KOPT-K1 (cell line): ENCODE results near the gene FKBP7.
"Not testable (repeated sequence)": the region's sequence is repeated elsewhere in the genome, so short reads cannot be mapped to it uniquely, and the experiment has no call there.

Experiments
- H3K27ac ChIP-seq: fragments of 200-600 bp; sonication (generic); 2 replicates; pipeline ENCODE4 v1.5.1; 2016; ENCODE audit warnings: antibody characterized with exemption, mild to moderate bottlenecking, low read depth, low read length; ENCODE audit not compliant: poor library complexity, severe bottlenecking
- H3K36me3 ChIP-seq: fragments of 200-600 bp; sonication (generic); 2 replicates; pipeline ENCODE4 v1.5.1; 2017; ENCODE audit warnings: antibody characterized with exemption, mild to moderate bottlenecking, low read length, moderate library complexity; ENCODE audit not compliant: insufficient read depth
- H3K9me3 ChIP-seq: fragments of 200-600 bp; sonication (generic); 2 replicates; pipeline ENCODE4 v1.5.1; 2017; ENCODE audit warnings: antibody characterized with exemption, low read length, mild to moderate bottlenecking; ENCODE audit not compliant: insufficient read depth, poor library complexity, severe bottlenecking

The FKBP7 gene

DNA sequence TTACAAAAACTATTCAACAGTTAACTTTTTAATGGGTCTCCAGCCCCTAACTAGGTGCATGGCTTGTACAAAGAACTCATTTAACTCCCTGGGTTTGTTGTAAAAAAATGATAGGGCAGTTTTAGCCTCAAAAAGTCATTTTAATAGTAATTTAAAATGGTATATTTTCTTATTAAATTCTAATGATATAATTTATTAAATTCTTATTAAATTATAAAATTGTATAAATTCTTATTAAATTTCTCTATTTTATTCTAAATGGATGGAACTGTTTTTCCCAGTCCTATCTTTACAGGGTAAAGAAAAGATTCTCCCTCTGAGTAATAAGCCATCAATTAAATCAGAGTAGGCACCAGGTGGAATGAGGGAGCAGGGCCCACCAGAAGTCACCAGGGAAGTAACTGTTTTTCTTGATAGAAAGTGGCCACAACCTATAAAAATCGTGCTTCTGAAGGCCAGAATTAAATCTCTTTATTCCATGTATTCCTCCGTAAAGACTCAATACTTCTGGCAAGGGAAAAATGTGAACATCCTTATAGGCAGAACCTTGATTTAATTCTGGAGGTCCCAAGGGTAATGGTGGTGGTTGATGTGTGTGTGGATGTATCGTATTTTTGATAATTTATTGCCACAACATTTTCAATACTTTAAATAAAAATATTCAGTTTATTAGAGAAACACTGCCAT, 814 bp downstream of the FKBP7 start:
- Histone ChIP-seq H3K9me3 (no peaks in the 10 kb centered on the region), H3K36me3 (no peaks in the 10 kb centered on the region), H3K27ac (peak overlapping the region; percentile 69)

DNA sequence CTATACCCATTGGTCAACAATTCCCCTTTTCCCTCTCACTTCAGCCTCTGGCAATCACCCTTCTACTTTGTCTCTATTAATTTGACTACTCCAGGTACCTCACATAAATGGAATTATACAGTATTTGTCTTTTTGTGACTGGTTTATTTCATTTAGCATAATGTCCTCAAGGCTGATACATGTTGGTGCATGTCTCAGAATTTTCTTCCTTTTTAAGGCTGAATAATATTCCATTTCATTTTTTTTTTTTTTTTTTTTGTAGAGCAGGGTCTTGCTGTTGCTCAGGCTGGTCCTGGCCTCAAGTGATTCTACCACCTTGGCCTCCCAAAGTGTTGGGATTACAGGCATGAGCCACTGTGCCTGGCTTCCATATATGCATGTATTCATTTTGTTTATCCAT, 1.9 kb downstream of the FKBP7 start:
- no peaks in the 10 kb centered on the region for H3K9me3 ChIP-seq
- no peaks in the 10 kb centered on the region for H3K36me3 ChIP-seq
- no peak overlapping the region for H3K27ac ChIP-seq

DNA sequence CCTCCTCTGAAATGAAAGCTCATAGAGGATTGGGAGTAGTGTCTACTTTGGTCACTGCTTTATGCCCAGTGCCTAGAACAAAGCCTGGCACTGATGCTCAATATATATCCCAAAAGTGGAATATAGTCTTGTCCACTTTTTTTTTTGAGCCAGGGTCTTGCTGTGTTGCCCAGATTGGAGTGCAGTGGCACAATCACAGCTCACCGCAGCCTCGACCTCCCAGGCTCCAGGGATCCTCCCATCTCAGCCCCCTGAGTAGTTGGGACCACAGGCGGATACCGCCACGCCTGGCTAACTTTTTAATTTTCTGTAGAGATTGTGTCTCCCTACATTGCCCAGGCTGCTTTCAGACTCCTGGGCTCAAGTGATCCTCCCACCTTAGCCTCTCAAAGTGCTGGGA, 3.8 kb downstream of the FKBP7 start:
- no peak overlapping the region for H3K27ac ChIP-seq
- no peaks in the 10 kb centered on the region; the same call in 1 of the 2 replicates for H3K36me3 ChIP-seq
- no peaks in the 10 kb centered on the region for H3K9me3 ChIP-seq

DNA sequence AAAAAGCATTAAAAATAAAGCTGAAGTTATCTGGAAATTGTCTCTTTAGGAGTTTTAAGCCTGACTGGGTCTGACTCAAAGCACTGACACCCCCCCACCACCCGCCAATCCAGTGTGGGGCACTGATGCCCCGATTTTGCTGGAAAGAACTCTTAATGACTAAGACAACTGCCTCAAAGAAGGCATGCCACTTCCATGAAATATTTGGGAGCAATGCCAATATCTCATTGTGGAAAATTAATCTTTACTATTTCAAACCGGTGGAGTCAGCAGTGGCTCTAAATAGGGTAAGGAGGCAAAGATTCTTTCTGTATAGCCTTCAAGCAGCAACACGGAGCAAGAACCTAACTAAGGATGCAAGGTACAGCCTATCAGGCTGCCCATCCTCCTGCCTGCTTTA, 4.5 kb downstream of the FKBP7 start:
- Histone ChIP-seq H3K27ac (no peak overlapping the region), H3K36me3 (no peaks in the 10 kb centered on the region; the same call in 1 of the 2 replicates), H3K9me3 (no peaks in the 10 kb centered on the region)

DNA sequence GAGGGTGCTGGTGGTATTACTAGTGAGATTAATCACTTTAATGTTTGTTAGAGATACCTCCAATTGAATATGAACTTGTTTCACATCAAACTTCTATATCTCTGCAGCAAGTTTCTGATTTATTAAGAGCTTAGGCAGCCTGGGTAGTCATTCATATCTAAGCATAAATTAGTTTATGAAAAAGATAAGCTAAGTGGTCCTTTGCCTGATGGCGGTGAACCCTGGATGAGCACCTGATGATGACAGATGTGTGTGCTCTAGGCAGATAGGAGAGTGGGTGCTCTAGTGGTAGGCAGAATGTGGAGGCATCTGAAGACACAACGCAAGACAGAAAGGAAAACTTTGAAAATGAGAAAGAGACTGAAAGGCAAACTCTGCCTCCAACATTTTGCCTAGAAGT, 5.0 kb downstream of the FKBP7 start:
- Histone ChIP-seq H3K36me3 (no peaks in the 10 kb centered on the region; the same call in 1 of the 2 replicates), H3K9me3 (no peaks in the 10 kb centered on the region)

DNA sequence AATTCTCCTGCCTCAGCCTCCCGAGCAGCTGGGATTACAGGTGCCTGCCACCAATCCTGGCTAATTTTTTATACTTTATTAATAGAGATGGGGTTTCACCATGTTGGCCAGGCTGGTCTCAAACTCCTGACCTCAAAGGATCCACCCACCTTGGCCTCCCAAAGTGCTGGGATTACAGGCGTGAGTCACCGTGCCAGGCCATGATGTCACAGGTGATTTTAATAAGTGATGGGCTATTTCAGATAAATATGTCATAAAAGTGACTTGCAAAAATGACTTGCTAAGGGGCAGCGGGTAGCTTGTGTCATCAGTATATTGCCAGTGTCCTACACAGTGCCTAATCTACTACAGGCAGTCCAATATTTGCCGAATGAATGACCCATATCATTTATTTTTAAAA, 7.1 kb downstream of the FKBP7 start:
- not testable (repeated sequence) for H3K27ac ChIP-seq, H3K36me3 ChIP-seq, H3K9me3 ChIP-seq

More for the DNA sequence above, 5.0 kb downstream of the FKBP7 start:
- no peak overlapping the region for H3K27ac ChIP-seq

DNA sequence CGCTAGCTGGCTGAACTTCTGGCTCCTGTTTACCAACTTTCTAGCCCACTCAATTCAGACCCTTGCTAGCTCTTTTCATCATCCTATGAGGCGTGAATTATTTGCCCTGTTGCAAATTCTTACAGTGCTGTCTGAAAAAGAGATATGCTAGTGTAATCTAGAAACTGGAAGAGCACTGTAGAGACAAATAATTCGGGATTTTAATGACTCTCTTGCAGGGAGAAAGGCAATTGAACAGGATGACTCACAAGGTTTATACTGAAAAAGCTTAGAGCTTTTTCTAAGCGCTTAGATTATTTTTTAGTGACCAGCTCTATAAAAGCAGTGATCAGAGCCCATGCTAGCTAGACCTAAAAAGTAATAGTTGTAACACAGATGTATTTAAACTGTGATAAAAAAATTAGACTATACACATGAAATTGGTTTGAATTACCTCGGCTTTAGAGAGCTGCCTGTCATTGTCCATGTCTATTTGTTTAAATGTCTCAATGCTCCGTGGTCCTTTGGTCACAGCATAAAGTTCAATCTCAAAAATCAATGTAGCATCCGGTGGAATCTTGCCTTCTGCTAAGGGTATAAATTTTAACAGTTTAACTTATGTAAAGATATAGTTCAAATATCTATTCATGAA, 9.1 kb downstream of the FKBP7 start:
- Histone ChIP-seq H3K27ac (no peak overlapping the region), H3K9me3 (no peaks in the 10 kb centered on the region), H3K36me3 (peaks cover 7% of the 10 kb centered on the region; the same call in 1 of the 2 replicates)

DNA sequence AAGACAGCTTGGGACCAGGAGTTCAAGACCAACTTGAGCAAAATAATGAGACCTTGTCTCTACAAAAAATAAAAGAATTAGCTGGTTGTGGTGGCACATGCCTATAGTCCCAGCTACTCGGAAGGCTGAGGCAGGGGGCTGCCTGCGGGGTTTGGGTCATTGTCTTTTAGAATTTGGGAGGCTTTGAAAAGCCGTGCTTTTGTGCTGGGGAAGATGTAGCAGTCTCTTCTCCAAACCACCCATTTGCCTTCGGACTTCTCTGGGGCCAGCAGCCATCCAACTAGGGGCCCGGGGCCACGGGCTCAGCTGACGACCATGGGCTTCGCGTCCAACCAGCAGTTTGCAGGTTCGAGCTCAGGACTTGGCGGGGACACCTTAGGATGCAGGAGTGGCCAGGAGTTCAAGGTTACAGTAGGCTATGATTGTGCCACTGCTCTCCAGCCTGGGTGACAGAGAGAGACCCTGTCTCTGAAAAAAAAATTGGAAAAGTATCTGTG, 21.0 kb downstream of the FKBP7 start:
- no peaks in the 10 kb centered on the region for H3K36me3 ChIP-seq
- H3K9me3 ChIP-seq: no peaks in the 10 kb centered on the region
- no peak overlapping the region for H3K27ac ChIP-seq

DNA sequence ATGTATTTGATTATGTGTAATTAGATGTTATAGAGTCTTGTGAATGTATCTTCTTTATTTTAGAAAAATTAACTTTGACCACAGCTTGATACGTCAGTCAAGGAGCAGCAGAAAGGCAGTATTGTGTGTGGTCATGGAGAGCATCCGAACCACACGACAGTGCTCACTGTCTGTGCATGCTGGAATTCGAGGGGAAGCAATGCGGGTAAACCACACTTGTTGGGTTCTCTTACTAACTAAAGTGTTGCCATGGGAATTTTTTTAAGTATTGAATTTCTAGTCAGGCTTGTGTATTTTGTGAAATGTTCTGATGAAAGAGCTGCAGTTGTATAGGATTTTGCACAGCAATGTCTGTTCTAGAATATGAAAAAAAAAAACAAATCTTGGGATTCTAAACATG, 22.5 kb downstream of the FKBP7 start:
- H3K27ac ChIP-seq: no peak overlapping the region
- H3K36me3 ChIP-seq: no peaks in the 10 kb centered on the region
- no peaks in the 10 kb centered on the region for H3K9me3 ChIP-seq

DNA sequence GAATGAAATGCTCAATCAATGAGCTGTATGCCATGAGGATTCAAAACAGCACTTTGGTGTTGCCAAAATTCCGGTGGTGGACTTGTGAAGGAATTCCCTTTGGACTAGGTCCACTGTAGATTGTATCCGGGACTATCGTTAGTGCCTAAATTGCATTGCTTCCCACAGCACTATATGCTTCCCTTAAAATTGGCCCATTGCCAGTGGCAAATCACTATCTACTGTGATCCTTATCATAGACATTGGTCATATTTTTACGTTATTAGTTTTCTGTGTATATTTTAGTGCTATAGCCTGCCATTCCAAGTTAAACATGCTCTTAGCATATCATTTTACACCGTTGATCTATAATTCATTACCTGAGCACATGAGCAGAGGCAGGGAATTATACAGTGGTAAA, 25.5 kb downstream of the FKBP7 start:
- peaks cover 17% of the 10 kb centered on the region for H3K36me3 ChIP-seq
- H3K27ac ChIP-seq: no peak overlapping the region
- H3K9me3 ChIP-seq: no peaks in the 10 kb centered on the region

DNA sequence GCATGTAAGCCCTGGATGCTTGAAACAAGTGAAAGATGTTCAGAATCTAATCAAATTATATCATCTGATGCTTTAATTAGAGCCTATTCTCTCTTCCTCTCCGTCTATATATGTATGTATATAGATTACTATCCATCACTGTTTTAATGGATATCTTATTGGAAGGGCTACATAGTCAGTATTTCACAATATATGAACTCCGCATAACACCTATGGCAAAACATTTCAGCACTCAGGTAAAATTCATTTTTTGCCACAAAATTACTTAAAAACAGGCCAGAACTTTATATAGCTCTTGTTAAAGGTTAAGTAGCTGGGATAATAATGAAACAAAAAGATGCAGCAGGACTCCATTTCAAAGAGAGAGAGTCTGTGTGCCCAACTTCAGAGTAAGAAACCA, 26.1 kb downstream of the FKBP7 start:
- no peaks in the 10 kb centered on the region for H3K9me3 ChIP-seq
- no peak overlapping the region for H3K27ac ChIP-seq
- H3K36me3 ChIP-seq: peaks cover 22% of the 10 kb centered on the region

DNA sequence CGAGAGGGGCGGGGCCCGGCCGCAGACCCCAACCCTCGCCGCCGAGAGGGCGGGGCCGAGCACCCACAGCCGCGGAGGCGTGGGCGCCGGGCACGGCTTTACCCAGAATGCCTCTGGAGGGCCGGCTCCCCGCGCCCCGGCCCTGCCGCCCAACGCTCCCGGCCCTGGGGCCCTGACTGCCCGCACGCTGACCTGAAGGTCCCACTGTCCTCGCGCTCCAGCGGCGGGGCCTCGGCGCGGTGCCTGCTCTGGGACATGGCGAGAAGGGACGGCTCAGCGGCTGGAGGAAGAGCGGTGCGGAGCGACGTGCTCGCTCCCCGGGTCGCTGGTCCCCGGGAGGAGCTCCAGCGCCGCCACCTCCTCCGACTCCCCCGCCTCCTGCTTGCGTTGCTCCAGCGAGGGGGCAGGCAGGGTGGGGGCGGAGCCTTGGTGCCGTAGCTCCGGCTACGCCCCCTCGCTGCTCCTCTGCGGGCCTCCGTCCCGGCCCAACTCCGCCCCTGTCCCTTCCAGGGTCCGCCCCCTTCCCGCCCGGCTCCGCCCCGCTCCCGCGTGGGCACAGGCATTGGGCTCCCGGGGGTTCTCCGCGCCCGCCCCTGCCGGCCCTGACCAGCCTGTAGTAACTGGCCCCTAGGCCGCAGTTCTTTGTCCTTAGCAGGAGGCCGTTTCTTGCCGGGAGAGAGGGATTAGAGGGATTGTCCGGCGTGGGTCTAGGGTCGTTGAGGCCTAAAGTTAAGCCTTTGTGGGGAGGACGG, 27.4 kb downstream of the FKBP7 start, which contains the start of the genes PJVK and PRKRA:
PJVK (plus strand) TSS at position 605 of the 752 bp plus-strand sequence. CDS start 2,032 bp downstream, outside the sequence.
PRKRA (minus strand) TSS at position 402 of the 752 bp plus-strand sequence; CDS start at position 257, 145 bp downstream.
- Histone ChIP-seq H3K27ac (peak within 1 kb of the TSS; percentile 95), H3K36me3 (peaks cover 35% of the 10 kb centered on the region), H3K9me3 (no peaks in the 10 kb centered on the region)

DNA sequence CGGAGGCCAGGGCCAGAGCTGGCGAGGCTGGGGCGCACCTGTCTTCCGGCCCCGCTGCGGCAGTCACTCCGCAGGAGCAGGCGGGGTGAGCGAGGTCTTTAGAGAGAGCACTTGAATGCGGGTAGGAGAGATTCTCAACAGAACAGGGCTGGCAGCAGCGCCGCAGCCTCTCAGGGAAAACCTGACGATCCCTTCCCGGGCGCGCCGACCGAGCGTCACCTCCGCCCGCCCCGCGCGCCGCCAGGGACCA, 28.0 kb downstream of the FKBP7 start:
- Histone ChIP-seq H3K27ac (peak overlapping the region; percentile 95), H3K36me3 (peaks cover 40% of the 10 kb centered on the region), H3K9me3 (no peaks in the 10 kb centered on the region)

DNA sequence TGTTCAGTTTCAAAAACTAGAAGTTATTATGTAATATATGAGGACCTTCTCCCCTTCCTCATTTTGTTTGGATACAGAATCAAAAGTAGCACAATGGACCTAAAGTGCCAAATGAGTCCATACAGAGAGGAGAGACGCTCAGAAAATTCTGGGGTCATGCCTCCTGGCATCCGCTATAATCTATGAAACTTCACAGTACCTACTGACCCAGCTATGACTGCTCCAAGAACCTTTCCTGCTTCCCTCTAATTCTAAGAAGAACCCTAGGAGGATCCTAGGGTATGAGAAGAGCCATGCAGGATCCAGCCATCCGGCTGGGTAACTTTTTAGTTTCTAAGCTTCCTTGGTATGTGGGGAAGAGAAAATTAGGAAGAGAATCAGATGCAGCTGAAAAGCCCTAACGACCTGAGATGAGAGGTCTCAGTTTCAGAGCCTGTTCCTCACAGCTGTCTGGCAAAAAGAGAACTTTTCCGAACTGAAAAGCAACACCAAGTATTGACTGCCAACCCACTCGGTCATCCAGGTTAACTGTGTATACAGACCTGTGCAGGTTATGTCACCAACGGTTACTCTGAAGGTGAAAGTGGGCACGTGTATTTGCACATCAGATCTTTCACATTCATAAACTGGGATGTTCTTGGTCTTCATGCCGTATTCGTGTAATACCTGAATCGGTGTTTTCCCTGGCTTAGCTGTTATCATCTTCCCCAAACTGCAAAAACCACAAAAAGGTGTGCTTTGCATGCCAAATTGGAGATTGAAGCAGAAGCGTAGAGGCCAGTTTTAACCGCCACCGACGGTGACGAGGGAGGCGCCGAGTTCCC, 28.5 kb downstream of the FKBP7 start:
- H3K27ac ChIP-seq: peak overlapping the region; percentile 95

More for the DNA sequence above, 28.5 kb downstream of the FKBP7 start:
- H3K36me3 ChIP-seq: peaks cover 46% of the 10 kb centered on the region
- no peaks in the 10 kb centered on the region for H3K9me3 ChIP-seq
